Skeletal muscle satellite cell (primary cell): ENCODE results near the gene TTC28.
A peak's percentile ranks its signal among the peaks of the same experiment; 100 is the strongest.
"Not testable (repeated sequence)": the region's sequence is repeated elsewhere in the genome, so short reads cannot be mapped to it uniquely, and the experiment has no call there.

Source experiments
- H3K27me3 ChIP-seq: 2 replicates; pipeline ENCODE4 v1.7.0; 2013; ENCODE audit warnings: low read length; ENCODE audit not compliant: control insufficient read depth, insufficient read depth
- H3K36me3 ChIP-seq: 2 replicates; pipeline ENCODE4 v1.7.0; 2013; ENCODE audit warnings: mild to moderate bottlenecking, control low read depth, low read length; ENCODE audit not compliant: insufficient read depth
- H3K4me1 ChIP-seq: 2 replicates; pipeline ENCODE4 v1.7.0; 2013; ENCODE audit warnings: low read length; ENCODE audit not compliant: control insufficient read depth, insufficient read depth
- H3K4me2 ChIP-seq: 2 replicates; pipeline ENCODE4 v1.7.0; 2013; ENCODE audit warnings: mild to moderate bottlenecking, low read length
- H3K4me3 ChIP-seq: 2 replicates; pipeline ENCODE4 v1.7.0; 2013; ENCODE audit warnings: low read length
- H3K9ac ChIP-seq: 2 replicates; pipeline ENCODE4 v1.7.0; 2013; ENCODE audit warnings: mild to moderate bottlenecking, low read depth, low read length, moderate library complexity
- H3K9me3 ChIP-seq: replicated peaks from 2 replicates; pipeline ENCODE4 v1.7.0; 2013; ENCODE audit warnings: mild to moderate bottlenecking, control low read depth, low read length

Gene TTC28

DNA sequence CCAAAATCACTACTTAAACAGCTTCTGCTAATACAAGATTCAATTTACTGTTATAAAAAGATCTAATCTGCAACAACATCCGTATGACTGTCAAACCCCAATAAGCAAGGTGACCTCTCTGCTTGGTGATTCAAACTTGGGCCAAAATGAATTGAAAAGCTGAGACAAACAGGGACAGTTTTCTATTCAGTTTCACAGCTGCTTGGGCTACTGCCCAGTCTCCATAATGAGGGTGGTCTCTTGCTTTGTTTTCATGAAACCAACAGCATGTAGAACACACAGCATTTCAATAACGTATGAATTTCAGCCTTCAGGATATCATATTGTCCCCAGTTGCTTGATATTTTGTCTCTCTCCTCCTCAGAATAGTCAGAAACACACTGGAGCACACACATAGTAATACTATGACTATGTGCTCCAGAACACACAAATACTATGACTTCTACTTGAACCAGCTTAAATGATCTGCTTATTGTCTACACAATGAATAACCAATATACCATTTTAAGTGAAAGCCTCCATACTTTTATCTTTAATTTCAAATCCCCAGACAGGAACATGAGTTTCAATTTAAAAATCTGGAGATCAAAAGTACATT is 285.0 kb downstream of the TTC28 start:
- no peaks in the 10 kb centered on the region for H3K27me3 ChIP-seq
- H3K9ac ChIP-seq = no peak overlapping the region

DNA sequence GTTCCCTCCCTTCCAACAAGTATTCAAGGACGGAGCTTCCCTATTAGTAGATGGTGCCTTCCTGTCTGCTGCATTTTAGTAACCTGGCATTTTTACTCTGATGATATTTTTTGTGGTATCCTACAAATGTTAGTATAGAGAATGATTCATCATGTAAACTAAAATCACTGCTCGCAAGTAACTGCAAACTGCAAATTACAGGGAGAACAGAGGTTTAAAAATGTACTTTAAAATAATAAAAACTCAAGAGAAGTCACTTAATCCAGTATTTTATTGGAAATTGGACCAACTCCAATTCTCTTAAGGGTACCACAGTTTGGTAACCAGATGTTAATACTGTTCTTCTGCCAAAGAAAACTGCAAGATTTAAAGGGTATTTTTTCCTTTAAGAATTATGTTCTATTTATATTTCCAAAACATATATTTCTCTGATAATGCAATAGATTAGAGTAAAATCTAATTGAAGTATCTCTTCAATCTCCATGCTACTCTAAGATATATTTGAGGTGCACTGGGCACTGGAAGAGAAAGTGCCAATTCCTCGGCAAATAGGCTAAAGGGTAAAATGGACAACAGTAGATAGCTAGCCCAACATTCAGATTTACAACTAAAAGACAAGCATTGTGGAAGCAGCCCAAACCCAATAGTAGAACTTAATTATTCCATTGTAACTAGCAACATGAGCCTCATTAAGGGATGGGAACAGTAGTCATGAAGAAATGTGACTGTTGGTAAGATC is 298.0 kb downstream of the TTC28 start:
- Histone ChIP-seq H3K27me3 (no peaks in the 10 kb centered on the region), H3K4me2 (peak overlapping the region; percentile 63), H3K36me3 (no peaks in the 10 kb centered on the region), H3K4me1 (peaks cover 21% of the 10 kb centered on the region), H3K4me3 (peak overlapping the region; percentile 25), H3K9me3 (no peaks in the 10 kb centered on the region), H3K9ac (no peak overlapping the region)

More for the DNA sequence above, 285.0 kb downstream of the TTC28 start:
- Histone ChIP-seq H3K9me3 (no peaks in the 10 kb centered on the region), H3K4me1 (peaks cover 26% of the 10 kb centered on the region), H3K4me2 (no peak overlapping the region), H3K4me3 (no peak overlapping the region), H3K36me3 (no peaks in the 10 kb centered on the region)

DNA sequence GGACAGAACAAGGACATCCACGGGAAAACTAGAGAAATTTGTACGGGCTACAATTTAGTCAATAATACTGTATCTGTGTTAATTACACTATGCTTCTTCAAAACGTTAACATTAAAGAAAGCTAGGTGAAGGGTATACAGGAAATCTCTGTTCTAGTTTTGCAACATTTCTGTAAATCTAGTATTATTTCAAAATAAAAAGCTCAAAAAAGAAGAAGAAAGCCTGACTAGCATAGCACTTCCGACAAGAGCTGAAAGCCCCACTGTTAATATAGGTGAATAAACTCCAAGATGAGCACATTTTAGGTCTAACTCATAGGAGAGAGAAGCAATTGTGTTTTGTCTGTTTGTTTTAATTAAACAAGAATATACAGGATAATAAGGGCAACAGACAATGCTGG is 299.7 kb downstream of the TTC28 start:
- Histone ChIP-seq H3K36me3 (no peaks in the 10 kb centered on the region), H3K4me2 (no peak overlapping the region), H3K9ac (no peak overlapping the region), H3K27me3 (no peaks in the 10 kb centered on the region), H3K4me3 (no peak overlapping the region), H3K9me3 (no peaks in the 10 kb centered on the region), H3K4me1 (peaks cover 21% of the 10 kb centered on the region)

DNA sequence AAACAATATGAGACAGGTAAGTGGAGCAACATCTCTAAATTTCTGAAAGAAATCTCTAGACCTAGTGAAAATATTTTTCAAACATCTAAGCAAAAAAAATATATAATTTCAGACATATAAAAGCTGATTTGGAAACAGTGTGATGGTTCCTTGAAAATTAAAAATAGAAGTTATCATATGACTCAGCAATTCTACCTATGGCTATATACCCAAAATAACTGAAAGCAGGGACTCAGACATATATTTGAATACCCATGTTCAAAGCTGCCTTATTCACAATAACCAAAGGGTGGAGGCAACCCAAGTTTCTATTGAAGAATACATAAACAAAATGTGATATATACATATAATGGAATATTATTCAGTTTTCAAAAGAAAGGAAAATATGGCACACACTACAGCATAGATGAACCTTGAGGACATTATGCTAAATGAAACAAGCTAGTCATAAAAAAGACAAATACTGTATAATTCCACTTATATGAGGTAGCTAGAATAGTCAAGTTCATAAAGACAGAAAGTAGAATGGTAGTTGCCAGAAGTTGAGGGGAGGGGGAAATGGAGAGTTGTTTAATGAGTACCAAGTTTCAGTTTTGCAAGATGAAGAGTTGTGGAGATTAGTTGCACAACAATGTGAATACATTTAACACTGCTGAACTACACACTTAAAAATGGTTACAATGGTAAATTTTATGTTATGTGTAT is 300.4 kb downstream of the TTC28 start:
- no peaks in the 10 kb centered on the region for H3K27me3 ChIP-seq
- no peaks in the 10 kb centered on the region for H3K36me3 ChIP-seq
- H3K4me3 ChIP-seq = no peak overlapping the region
- H3K9ac ChIP-seq = no peak overlapping the region
- peaks cover 21% of the 10 kb centered on the region for H3K4me1 ChIP-seq
- no peaks in the 10 kb centered on the region for H3K9me3 ChIP-seq
- no peak overlapping the region for H3K4me2 ChIP-seq

DNA sequence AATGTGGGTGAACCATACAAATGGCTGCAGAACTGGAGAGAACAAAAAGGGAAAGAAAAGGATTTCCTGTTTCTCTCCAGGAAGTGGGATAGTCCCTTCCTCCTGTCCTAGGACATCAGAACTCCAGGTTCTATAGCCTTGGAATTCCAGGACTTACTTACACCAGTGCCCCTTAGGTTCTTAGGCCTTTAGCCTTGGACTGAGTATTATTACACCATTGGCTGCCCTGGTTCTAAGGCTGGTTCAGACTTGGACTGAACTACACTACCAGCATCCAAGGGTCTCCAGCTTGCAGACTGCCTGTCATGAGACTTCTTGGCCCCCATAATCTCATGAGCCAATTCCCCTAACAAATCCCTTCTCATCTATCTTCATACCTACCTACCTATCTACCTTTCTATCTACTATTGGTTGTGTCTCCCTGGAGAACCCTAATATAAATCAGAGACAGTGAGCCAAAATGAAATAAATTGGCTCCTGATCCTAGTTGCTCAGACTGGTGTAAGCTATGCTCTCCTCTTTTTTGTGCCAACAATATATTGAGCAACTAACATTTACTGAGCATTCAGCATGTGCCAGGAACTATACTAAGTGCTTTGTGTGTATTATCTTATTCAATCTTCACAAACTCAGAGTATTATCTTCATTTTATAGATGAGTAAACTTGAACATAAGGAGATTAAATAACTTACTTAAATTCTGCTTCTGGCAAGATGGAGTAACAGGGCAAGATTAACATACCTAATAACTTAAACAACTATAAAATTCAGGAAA is 303.7 kb downstream of the TTC28 start:
- H3K36me3 ChIP-seq = no peaks in the 10 kb centered on the region
- no peaks in the 10 kb centered on the region for H3K27me3 ChIP-seq
- H3K9me3 ChIP-seq = no peaks in the 10 kb centered on the region
- no peak overlapping the region for H3K4me3 ChIP-seq
- no peak overlapping the region for H3K9ac ChIP-seq
- H3K4me2 ChIP-seq = no peak overlapping the region
- peaks cover 9% of the 10 kb centered on the region for H3K4me1 ChIP-seq

DNA sequence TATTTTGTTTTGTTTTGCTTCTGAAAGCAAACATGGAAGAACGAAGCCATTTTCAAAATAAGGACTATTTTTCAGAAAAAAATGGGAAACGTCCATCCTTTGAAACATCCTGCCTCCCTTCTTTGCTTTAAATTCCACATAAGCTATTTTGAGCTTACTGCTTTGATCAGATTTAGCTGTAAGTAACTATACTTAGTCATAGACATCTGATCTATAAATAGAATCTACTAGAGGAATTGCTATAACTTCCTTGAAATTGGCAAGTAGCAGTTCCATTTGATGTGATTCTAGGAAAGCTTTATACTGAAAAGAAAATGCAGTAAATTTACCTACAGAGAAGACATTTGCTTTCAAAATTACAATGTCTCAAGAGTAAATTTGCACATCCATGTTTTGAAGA is 305.8 kb downstream of the TTC28 start:
- Histone ChIP-seq H3K36me3 (no peaks in the 10 kb centered on the region), H3K4me1 (peaks cover 4% of the 10 kb centered on the region), H3K4me2 (no peak overlapping the region), H3K4me3 (no peak overlapping the region), H3K27me3 (no peaks in the 10 kb centered on the region), H3K9ac (no peak overlapping the region), H3K9me3 (no peaks in the 10 kb centered on the region)

DNA sequence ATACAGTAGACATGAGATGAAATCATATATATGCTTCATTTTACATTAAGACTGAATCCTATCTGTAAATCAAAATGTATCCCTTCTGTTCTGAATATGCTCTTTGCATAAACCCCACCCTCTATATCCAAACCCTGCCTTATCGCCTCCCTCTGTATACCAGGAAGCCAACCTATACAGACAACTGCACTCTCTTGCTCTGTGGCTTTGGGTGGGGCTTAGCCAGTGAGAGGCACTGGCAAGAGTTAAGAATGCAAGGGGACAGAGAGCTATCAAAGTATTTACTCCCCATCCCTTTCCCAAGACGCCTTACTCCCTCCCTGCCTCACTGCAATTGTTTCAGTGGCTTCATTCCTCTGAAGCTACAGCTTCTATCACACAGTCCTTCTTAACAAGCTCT is 309.8 kb downstream of the TTC28 start:
- no peak overlapping the region for H3K9ac ChIP-seq
- peaks cover 4% of the 10 kb centered on the region for H3K4me1 ChIP-seq
- H3K4me3 ChIP-seq = no peak overlapping the region
- H3K27me3 ChIP-seq = no peaks in the 10 kb centered on the region
- no peaks in the 10 kb centered on the region for H3K9me3 ChIP-seq
- H3K4me2 ChIP-seq = no peak overlapping the region
- H3K36me3 ChIP-seq = no peaks in the 10 kb centered on the region

DNA sequence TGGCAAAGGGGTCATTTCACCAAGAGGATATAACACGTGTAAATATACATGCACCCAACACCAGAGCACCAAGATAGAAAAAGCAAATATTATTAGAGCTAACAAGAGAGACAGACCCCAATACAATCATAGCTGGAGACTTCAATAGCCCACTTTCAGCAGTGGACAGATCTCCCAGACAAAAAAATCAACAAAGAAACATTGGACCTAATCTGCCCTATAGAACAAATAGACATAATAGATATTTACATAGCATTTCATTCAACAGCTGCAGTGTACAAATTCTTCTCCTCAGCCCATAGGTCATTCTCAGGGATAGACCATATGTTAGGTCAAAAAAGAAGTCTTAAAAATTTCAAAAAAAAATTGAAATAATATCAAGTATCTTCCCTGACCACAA is 312.8 kb downstream of the TTC28 start:
- Histone ChIP-seq H3K4me1 (no peaks in the 10 kb centered on the region), H3K36me3 (no peaks in the 10 kb centered on the region), H3K9ac (no peak overlapping the region), H3K4me3 (no peak overlapping the region), H3K9me3 (no peaks in the 10 kb centered on the region), H3K4me2 (no peak overlapping the region), H3K27me3 (no peaks in the 10 kb centered on the region)

DNA sequence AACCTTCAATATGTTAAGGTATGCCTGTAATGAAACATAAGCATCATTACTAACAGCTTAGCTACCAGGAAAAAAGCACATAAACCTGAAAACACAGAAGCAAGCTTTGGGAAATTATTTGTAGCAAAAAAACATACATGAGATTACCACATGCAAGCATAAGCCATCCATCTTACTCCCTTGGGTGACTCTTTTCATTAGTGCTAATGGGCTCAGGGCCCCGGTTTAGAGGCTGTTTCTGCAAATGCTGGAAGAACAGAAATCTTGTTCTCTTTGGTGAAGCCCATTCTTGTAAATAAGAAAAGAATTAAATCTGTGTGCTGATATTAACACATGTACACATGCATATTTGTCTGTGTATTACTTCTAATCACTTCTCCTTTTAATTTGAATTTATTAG is 314.3 kb downstream of the TTC28 start:
- Histone ChIP-seq H3K4me1 (no peaks in the 10 kb centered on the region), H3K4me2 (no peak overlapping the region), H3K9ac (no peak overlapping the region), H3K27me3 (no peaks in the 10 kb centered on the region), H3K36me3 (no peaks in the 10 kb centered on the region), H3K4me3 (no peak overlapping the region), H3K9me3 (no peaks in the 10 kb centered on the region)

DNA sequence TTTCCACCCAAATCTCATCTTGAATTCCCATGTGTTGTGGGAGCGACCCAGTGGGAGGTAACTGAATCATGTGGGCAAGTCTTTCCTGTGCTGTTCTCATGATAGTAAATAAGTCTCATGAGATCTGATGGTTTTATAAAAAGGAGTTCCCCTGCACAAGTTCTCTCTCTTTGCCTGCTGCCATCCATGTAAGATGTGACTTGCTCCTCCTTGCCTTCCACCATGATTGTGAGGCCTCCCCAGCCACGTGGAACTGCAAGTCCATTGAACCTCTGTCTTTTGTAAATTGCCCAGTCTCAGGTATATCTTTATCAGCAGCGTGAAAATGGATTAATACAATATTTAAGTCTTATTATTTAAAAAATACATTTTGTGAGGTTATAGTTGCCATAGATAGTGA is 315.5 kb downstream of the TTC28 start:
- H3K4me1 ChIP-seq, H3K27me3 ChIP-seq, H3K36me3 ChIP-seq, H3K4me3 ChIP-seq, H3K9ac ChIP-seq, H3K9me3 ChIP-seq, H3K4me2 ChIP-seq: not testable (repeated sequence)

DNA sequence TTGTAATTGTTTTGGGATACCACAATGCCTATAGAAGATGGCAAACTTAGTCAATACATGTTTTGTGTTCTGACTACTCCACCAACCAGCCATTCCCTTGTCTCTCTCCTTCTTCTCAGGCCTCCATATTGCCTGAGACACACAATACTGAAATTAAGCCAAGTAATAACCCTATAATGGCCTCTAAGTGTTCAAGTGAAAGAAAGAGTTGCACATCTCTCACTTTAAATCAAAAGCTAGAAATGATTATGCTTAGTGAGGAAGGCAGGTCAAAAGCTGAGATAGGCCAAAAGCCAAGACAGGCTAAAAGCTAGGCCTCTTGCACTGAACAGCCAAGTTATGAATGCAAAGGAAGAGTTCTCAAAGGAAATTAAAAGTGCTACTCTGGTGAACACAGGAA is 318.7 kb downstream of the TTC28 start:
- no peaks in the 10 kb centered on the region for H3K4me1 ChIP-seq
- H3K4me3 ChIP-seq = no peak overlapping the region
- H3K9ac ChIP-seq = no peak overlapping the region
- no peaks in the 10 kb centered on the region for H3K36me3 ChIP-seq
- H3K9me3 ChIP-seq = no peaks in the 10 kb centered on the region
- H3K27me3 ChIP-seq = no peaks in the 10 kb centered on the region
- no peak overlapping the region for H3K4me2 ChIP-seq
